Psoas muscle (tissue), 8 donors: ENCODE data around the gene CHRNG. TPM values are rescaled to one million over a fixed set of nuclear protein-coding genes. Genes with fewer than 3 reads are reported as not detected.

Experiments
- ATAC-seq, 4 donors: fragments of 200-7000 bp; cut with Tn5 transposase; one replicate each; pipeline ENCODE4 v1.9.1; 2020; ENCODE audit warnings: moderate library complexity in 3 of 4, mild to moderate bottlenecking in 2 of 4
- DNase-seq, 2 donors: peaks; one replicate each; pipeline ENCODE4 v3.0.0-alpha.2; 2020
- H3K27ac ChIP-seq: fragments of 200-600 bp; one replicate; pipeline ENCODE4 v1.8.0; 2022
- H3K27me3 ChIP-seq, 3 donors: fragments of 200-600 bp in 1 of 3; one replicate each; pipeline versions ENCODE4 v1.6.1 to v1.8.0; 2013 to 2022; ENCODE audit warnings: low read length in 2 of 3, mild to moderate bottlenecking in 2 of 3, moderate library complexity in 1 of 3; ENCODE audit not compliant: insufficient read depth in 3 of 3
- H3K36me3 ChIP-seq, 2 donors: fragments of 200-600 bp in 1 of 2; one replicate each; pipeline versions ENCODE4 v1.6.1 to v1.8.0; 2013 to 2022; ENCODE audit warnings: low read depth in 1 of 2, mild to moderate bottlenecking in 1 of 2, moderate library complexity in 1 of 2; ENCODE audit not compliant: insufficient read depth in 1 of 2
- H3K4me1 ChIP-seq: fragments of 200-600 bp; one replicate; pipeline ENCODE4 v1.8.0; 2022
- H3K4me3 ChIP-seq: fragments of 200-600 bp; one replicate; pipeline ENCODE4 v1.8.0; 2022; ENCODE audit warnings: mild to moderate bottlenecking
- H3K9me3 ChIP-seq: fragments of 200-600 bp; one replicate; pipeline ENCODE4 v1.8.0; 2022
- WGBS, 3 donors: extraction: QIAGEN DNeasy Blood & Tissue Kit; methylation state at CpG; one replicate each; pipeline versions ENCODE4 v1.1.6 to v1.1.7; 2013; 5-methylcytosine and 5-hydroxymethylcytosine counted together
- intact Hi-C, 2 donors: fragments of 100-400 bp; cut with DNase I; formaldehyde crosslinking; loops; one replicate each; pipeline versions ENCODE4 v1.11.0 to v1.14.2; 2022
- polyA plus RNA-seq, 3 donors: library from polyadenylated mRNA; stranded (reverse); fragments of 200-250 nt; gene quantifications; one replicate each; pipeline ENCODE4 v1.2.3, GENCODE V29; 2013
- total RNA-seq, 4 donors: library from RNA; stranded (reverse); fragmentation: NEBNext Ultra II Directional in 2 of 4; extraction: Animal tissue kit (Norgen Biotek cat#: 25700) in 2 of 4; gene quantifications; one replicate each; pipeline versions ENCODE4 v1.2.1 to v1.2.4, GENCODE V29; 2021 to 2023
- TF ChIP-seq, protein P1 (sequence below): fragments of 200-600 bp; IDR thresholded peaks from one replicate; pipeline ENCODE4 v1.8.0; 2022; ENCODE audit warnings: antibody characterized with exemption
- donor health status: healthy with polysubstance abuse.
- donor health status: DM: no; HTN: no; CAD: no; lungs with moderate emphysema.
- donor health status: Bipolar disorder and iron deficiency.
- donor health status: healthy.
- donor health status: DM: yes; HTN: yes; CAD: no.
- donor health status: DM: no; HTN: no; CAD: no.
- donor health status: DM: no; HTN: no; CAD: no.
- donor health status: DM: yes; HTN: yes; CAD: no.

Gene CHRNG
- total and polyA plus RNA-seq, 7 donors, result 0.68 to 94.1 (median 6.9) TPM

DNA sequence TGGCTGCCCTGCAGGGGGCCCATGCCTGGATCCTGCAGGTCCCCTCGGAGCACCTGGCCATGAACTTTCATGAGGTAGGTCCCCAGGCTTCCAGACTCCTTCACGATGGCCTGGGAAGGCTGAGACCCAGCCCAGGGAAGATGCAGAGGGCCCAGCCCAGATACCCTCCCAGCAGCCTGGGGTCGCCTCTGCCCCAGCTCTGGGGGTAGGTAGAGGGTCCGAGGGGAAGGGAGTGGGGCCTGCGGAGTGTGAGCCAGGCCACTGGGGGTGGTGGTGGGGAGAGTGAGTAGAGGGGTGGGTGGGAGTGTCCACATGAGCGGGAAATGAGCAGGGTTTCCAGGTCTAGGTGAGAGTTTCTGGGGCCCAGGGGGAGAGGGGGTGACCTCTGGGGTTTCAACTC, 14.7 kb upstream of the CHRNG start:
- peak overlapping the region; percentile 81 for H3K4me3 ChIP-seq
- H3K27ac ChIP-seq, result peak overlapping the region; percentile 98
- TF ChIP-seq, protein P1, sequence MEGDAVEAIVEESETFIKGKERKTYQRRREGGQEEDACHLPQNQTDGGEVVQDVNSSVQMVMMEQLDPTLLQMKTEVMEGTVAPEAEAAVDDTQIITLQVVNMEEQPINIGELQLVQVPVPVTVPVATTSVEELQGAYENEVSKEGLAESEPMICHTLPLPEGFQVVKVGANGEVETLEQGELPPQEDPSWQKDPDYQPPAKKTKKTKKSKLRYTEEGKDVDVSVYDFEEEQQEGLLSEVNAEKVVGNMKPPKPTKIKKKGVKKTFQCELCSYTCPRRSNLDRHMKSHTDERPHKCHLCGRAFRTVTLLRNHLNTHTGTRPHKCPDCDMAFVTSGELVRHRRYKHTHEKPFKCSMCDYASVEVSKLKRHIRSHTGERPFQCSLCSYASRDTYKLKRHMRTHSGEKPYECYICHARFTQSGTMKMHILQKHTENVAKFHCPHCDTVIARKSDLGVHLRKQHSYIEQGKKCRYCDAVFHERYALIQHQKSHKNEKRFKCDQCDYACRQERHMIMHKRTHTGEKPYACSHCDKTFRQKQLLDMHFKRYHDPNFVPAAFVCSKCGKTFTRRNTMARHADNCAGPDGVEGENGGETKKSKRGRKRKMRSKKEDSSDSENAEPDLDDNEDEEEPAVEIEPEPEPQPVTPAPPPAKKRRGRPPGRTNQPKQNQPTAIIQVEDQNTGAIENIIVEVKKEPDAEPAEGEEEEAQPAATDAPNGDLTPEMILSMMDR, result no peak
- intact Hi-C loops, result loop anchor here in 1 of 2 donors (5.0 kb wide), 3 partner anchors 202 to 617 kb away; no protein-coding TSS in a partner anchor
- peak in 1 of 2 donors; percentile 52 for DNase-seq
- H3K9me3 ChIP-seq, result no peaks in the 10 kb centered on the region
- peaks cover 55% of the 10 kb centered on the region for H3K4me1 ChIP-seq
- ATAC-seq, result no peak
- peaks cover 0 to 12% (median 0%) of the 10 kb centered on the region in 3 donors for H3K27me3 ChIP-seq
- H3K36me3 ChIP-seq, result peaks cover 0 to 8% of the 10 kb centered on the region in 2 donors
- 59 to 67% (median 60%) methylated on average over 4 to 6 of the region's 6 CpGs for WGBS, 3 donors

DNA sequence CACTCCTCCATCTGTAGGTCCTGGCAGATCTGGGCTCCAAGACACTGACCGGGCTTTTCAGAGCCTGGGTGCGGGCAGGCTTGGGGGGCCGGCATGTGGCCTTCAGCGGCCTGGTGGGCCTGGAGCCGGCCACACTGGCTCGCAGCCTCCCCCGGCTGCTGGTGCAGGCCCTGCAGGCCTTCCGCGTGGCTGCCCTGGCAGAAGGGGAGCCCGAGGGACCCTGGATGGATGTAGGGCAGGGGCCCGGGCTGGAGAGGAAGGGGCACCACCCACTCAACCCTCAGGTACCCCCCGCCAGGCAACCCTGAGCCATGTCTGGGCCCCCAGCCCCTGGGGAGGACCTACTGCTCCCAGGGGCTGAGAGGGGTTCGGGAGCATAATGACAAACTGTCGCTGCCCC, 14.3 kb upstream of the CHRNG start:
- H3K4me3 ChIP-seq, result peak overlapping the region; percentile 81
- WGBS, 3 donors, result 38 to 49% (median 42%) methylated on average over 11 to 14 of the region's 14 CpGs
- peak overlapping the region; percentile 98 for H3K27ac ChIP-seq
- H3K9me3 ChIP-seq, result no peaks in the 10 kb centered on the region
- H3K27me3 ChIP-seq, result peaks cover 0 to 12% (median 0%) of the 10 kb centered on the region in 3 donors
- peak in 2 of 4 donors; percentile 7 to 28 for ATAC-seq
- H3K36me3 ChIP-seq, result peaks cover 0 to 11% of the 10 kb centered on the region in 2 donors
- TF ChIP-seq, protein P1, result no peak
- H3K4me1 ChIP-seq, result peaks cover 55% of the 10 kb centered on the region
- intact Hi-C loops, result no loop called here
- peak in 1 of 2 donors; percentile 56 for DNase-seq

DNA sequence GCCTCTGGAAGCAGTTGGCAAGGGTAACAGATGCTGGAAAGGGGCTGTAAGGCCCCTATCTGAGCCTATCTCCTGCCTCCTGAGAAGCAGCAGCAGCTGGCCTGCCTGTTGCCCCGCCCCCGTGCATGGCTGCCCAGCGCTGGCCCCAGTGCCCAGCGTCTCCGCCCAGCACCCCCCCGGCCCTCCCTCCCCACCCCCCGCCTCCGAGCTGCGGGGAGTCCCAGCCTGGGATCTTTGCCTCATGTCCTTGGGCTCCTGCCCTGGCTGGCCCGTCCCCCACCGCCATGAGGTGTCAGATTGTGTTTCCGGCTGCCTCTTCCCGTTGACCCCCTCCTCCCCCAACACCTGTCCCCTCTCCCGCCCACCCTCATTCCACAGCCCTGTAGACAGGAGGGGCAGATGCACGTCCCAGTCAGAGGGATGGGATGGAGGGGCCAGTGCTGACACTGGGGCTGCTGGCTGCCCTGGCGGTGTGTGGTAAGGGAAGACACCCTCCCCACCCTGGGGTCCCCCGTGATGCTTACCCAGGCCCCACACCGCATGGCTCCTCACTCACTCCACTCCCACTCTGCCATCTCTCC, 13.6 kb upstream of the CHRNG start, which contains the start of gene CHRND:
TSS of gene CHRND (plus strand) at position 370 of the 581 bp plus-strand sequence. CDS start at position 426, 56 bp downstream.
- H3K9me3 ChIP-seq, result no peaks in the 10 kb centered on the region
- intact Hi-C loops, result loop anchor here in 1 of 2 donors (2.0 kb wide), 2 partner anchors 23 to 43 kb away; no protein-coding TSS in a partner anchor
- peak within 1 kb of the TSS; percentile 98 for H3K27ac ChIP-seq
- ATAC-seq, result peak; percentile 66 to 74 (median 70)
- H3K27me3 ChIP-seq, result peaks cover 0 to 12% (median 0%) of the 10 kb centered on the region in 3 donors
- H3K4me1 ChIP-seq, result peaks cover 55% of the 10 kb centered on the region
- DNase-seq, result peak; percentile 81 to 93
- TF ChIP-seq, protein P1, result no peak
- peak within 1 kb of the TSS; percentile 81 for H3K4me3 ChIP-seq
- H3K36me3 ChIP-seq, result peaks cover 0 to 18% of the 10 kb centered on the region in 2 donors
- WGBS, 3 donors, result 3 to 13% (median 9%) methylated on average over 11 to 18 of the region's 18 CpGs

DNA sequence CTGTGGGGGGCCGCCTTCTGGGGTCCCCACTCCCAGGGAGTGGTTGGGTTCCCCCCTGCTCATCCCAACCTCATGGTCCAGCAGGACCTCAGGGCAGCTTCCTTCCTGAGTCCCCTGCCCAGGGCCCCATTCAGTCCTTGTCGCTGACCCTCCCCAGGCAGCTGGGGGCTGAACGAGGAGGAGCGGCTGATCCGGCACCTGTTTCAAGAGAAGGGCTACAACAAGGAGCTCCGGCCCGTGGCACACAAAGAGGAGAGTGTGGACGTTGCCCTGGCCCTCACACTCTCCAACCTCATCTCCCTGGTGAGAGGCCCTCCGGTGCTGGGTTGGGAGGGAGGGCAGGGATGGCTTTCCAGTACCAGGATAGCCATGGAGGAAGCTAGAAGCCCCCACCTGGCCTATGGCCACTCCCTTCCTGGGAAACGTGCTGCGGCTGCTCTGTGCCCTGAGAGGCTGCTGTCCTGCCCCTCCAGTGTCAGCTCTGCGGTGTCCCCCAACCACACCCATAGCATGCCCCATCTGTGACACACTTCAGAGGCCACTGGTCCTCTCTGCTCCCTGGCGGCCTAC, 13.0 kb upstream of the CHRNG start:
- TF ChIP-seq, protein P1, result no peak
- Histone ChIP-seq H3K4me1 (peaks cover 55% of the 10 kb centered on the region), H3K4me3 (peak overlapping the region; percentile 81), H3K27ac (peak overlapping the region; percentile 98), H3K36me3 (peaks cover 0 to 24% of the 10 kb centered on the region in 2 donors), H3K9me3 (no peaks in the 10 kb centered on the region), H3K27me3 (peaks cover 0 to 12% (median 0%) of the 10 kb centered on the region in 3 donors)
- WGBS, 3 donors, result 35 to 51% (median 41%) methylated on average over 13 of the region's 13 CpGs
- ATAC-seq, result peak; percentile 3 to 35 (median 8)
- intact Hi-C loops, result loop anchor here in 1 of 2 donors (2.0 kb wide), 2 partner anchors 22 to 42 kb away; no protein-coding TSS in a partner anchor
- peak in 1 of 2 donors; percentile 56 for DNase-seq
